ENCODE data around the gene LTO1.
A peak's percentile ranks its signal among the peaks of the same experiment; 100 is the strongest.

Gene LTO1

DNA sequence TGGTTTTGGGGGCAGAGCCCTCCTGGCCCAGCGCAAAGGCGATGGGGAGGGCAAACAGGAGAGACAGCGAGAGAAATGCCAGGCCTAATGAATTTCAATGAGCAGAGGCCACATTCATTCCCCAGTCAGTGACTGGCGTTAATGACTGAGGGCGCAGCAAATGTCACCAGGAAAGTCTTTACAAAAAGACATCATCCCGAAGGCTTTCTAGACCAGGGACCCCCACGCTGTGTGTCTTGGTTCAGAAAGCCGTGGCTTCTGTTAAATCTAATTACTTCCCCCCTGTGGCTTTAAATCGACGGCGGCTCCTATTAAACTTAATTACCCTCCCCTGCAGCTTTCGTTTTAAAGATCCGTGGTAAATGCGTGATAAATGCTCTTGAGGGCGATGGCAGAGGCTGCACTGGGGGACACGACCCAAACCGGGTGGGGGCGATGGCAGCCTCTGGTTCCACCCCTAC, 30.2 kb upstream of the LTO1 start:
- POLR2A ChIA-PET: no interaction called here
- TF ChIP-seq, protein P1, sequence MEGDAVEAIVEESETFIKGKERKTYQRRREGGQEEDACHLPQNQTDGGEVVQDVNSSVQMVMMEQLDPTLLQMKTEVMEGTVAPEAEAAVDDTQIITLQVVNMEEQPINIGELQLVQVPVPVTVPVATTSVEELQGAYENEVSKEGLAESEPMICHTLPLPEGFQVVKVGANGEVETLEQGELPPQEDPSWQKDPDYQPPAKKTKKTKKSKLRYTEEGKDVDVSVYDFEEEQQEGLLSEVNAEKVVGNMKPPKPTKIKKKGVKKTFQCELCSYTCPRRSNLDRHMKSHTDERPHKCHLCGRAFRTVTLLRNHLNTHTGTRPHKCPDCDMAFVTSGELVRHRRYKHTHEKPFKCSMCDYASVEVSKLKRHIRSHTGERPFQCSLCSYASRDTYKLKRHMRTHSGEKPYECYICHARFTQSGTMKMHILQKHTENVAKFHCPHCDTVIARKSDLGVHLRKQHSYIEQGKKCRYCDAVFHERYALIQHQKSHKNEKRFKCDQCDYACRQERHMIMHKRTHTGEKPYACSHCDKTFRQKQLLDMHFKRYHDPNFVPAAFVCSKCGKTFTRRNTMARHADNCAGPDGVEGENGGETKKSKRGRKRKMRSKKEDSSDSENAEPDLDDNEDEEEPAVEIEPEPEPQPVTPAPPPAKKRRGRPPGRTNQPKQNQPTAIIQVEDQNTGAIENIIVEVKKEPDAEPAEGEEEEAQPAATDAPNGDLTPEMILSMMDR (IDR thresholded peaks at IDR 0.05; ENCODE audit: control extremely low read depth, extremely low read depth, low read depth, missing control alignments): no peak
- CTCF ChIA-PET: no interaction called here
- DNase-seq (ENCODE audit: extremely low spot score): no peak

DNA sequence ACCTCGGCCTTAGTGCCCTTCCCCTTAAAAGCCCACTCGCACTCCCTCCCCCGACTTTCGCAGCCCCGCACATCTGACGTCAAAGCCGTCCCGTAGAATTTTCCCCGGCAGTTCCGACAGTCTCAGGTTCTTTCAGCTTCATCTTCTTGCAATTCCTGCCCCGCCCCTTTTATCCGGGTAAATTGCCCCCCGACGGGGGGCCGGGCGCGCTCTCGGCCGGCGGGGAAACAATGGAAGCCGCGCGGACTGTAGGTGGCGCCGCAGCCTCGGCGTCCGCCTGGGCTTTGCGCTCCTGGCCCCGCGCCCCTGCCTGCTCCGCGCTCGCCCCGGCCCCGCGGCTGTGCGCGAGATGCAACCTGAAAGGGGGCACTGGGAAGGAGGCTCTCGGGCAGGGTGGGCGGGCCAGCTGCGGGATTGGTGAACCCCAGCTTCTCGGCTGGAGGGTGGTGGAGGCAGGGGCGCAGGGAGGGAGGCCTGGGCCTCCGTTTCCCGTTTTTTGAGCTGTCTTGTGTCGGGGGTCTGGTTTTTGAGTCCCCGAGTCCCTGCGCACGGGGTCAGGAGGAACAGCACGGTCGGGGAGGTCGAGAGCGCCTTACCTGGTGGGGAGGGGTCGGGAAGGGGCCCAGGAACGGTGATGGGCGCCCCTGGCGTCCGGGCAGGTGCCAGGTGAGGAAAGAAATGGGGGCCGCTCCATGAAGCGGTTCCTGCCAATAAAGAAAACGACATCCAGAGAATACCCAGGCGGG, 29.5 kb upstream of the LTO1 start:
- ChIA-PET CTCF (no interaction called here), POLR2A (no interaction called here)
- TF ChIP-seq, protein P1 (IDR thresholded peaks at IDR 0.05; ENCODE audit: control extremely low read depth, extremely low read depth, low read depth, missing control alignments): peak; percentile 35
- DNase-seq (ENCODE audit: extremely low spot score): no peak

DNA sequence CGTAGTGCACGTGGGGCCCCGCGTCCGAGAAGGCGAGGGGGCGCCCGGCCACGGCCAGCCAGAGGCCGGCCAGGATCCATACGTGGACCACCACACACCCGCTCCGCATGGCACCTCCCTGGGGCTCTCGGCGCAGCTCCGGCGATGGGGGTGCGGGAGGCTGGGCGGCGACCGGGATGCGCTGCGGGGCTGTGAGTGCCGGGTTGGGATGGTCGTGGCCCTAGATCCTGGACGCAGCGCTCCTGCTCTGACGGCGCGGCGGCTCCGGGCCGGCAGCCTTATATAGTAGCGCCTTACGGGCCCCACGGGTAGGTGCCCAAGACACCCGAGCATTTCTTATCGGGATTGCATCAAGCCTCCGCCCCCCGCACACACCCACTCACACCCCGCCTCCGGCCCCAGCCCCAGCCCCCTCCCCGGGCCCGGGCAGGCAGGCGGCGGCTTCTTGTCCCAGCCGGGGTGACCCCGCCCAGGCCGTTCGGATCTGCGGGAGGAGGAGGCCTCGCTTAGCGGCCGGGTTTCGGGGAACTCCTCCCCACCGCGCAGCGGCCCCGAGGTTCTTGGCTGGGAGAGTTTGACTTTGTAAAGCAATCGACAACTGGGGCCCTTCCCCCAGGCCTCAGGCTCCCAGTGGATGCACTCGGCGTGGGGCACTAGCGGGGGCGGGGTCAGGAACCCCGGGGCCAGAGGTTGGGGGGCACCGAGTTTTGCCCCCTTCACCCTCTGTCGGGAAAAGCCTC, 28.8 kb upstream of the LTO1 start, which contains the start of gene FGF19:
Gene FGF19 (minus strand): TSS at position 255 of the 740 bp plus-strand sequence. CDS start 146 bp downstream, at position 109.
- TF ChIP-seq, protein P1 (IDR thresholded peaks at IDR 0.05; ENCODE audit: control extremely low read depth, extremely low read depth, low read depth, missing control alignments): no peak
- no peak for DNase-seq (ENCODE audit: extremely low spot score)
- ChIA-PET POLR2A (no interaction called here), CTCF (no interaction called here)

DNA sequence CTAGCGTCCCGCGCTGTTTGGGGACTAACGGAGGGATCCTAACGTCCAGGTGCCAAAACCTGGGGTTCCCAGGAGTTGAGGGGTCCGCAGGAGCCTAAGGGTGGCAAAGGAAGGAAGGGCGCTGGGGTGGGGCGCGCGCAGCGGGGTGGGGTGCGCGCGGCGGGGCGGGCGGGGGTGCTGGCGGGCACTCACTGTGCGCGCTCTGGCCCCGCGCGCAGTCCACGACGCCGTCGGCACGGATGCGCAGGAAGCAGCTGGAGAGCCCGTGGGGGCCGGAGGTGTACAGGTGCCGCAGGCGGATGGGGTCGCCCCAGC, 28.3 kb upstream of the LTO1 start:
- CTCF ChIA-PET: no interaction called here
- TF ChIP-seq, protein P1 (IDR thresholded peaks at IDR 0.05; ENCODE audit: control extremely low read depth, extremely low read depth, low read depth, missing control alignments): no peak
- no peak for DNase-seq (ENCODE audit: extremely low spot score)
- POLR2A ChIA-PET: no interaction called here

DNA sequence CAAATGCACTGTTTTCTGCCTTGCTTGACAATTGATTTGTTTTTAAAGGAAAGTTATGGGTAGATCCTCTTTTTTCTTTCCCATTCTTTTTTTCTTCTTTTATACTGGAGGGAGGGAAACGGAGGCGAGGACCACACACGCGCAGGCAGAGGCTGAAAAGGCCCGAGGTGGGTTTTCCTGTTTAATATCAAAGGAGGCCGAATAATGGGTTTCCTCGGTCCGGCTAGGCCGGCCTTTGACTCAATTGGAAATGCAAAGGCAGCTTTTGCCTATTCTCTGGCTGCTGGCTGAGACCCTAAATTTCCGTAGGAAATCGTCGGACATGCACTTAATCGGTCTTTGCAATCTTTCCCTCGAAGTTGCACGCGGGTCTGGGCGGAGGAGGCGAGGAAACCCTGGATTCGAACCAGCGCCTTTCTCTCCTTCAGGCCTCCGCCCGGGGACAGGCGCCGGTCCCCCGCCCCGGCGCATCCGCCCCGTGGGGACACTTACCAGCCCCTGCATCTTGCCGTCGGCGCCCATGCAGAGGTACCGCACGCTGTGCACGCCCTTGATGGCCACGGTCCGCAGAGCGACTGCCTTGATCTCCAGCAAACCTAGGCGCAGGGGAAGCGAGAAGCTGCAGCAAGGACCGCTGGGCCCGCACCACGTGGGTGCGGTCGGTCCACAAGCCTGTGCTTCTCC, 27.8 kb upstream of the LTO1 start:
- no peak for DNase-seq (ENCODE audit: extremely low spot score)
- TF ChIP-seq, protein P1 (IDR thresholded peaks at IDR 0.05; ENCODE audit: control extremely low read depth, extremely low read depth, low read depth, missing control alignments): no peak
- POLR2A ChIA-PET: no interaction called here
- CTCF ChIA-PET: no interaction called here

DNA sequence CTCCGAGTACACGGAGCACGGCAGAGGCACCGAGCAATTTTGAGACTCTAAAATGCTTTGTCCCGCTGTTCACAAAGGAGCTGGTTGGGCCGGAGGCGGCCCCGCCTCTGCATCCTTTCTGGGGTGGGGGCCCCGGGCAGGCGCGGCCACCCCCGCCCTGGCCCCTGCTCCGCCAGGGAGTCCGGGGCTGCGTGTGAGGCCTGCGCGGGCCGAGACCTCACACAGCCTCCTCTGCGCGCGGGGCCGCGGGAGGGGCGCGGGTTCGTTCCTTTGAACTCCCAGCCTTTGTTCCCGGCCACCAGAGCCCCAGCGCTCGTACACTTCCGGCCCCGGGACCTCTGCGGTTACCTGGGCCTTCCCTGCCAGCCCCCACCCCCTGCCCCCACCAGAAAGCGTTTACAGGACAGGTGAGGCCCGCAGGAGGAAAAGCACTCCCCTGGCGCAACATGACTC, 27.1 kb upstream of the LTO1 start:
- ChIA-PET CTCF (no interaction called here), POLR2A (no interaction called here)
- TF ChIP-seq, protein P1 (IDR thresholded peaks at IDR 0.05; ENCODE audit: control extremely low read depth, extremely low read depth, low read depth, missing control alignments): no peak
- no peak for DNase-seq (ENCODE audit: extremely low spot score)

All from GM10248 (cell line).